Neural progenitor cell (in vitro differentiated cells): ENCODE results near the gene ADO. TPM values are rescaled to one million over a fixed set of nuclear protein-coding genes. Genes with fewer than 3 reads are reported as not detected.
A peak's percentile ranks its signal among the peaks of the same experiment; 100 is the strongest.

Experiments used
- DNase-seq: peaks from one replicate; pipeline ENCODE4 v3.0.0-alpha.2; 2016; ENCODE audit warnings: low spot score
- H2AFZ ChIP-seq: fragments of 200-600 bp; sonication (generic); replicated peaks from 2 replicates; pipeline ENCODE4 v1.6.1; 2016; ENCODE audit warnings: antibody characterized with exemption
- H3F3A ChIP-seq: fragments of 200-600 bp; sonication (generic); 2 replicates; pipeline ENCODE4 v1.6.1; 2016; ENCODE audit warnings: antibody characterized with exemption, low read depth
- H3K27ac ChIP-seq: fragments of 200-600 bp; sonication (generic); 2 replicates; pipeline ENCODE4 v1.5.1; 2016; ENCODE audit warnings: mild to moderate bottlenecking
- H3K27me3 ChIP-seq: fragments of 200-600 bp; sonication (generic); 2 replicates; pipeline ENCODE4 v1.6.1; 2016; ENCODE audit warnings: mild to moderate bottlenecking, moderate library complexity
- H3K36me3 ChIP-seq: fragments of 200-600 bp; sonication (generic); 2 replicates; pipeline ENCODE4 v1.5.1; 2016
- H3K4me1 ChIP-seq: fragments of 200-600 bp; sonication (generic); 2 replicates; pipeline ENCODE4 v1.6.1; 2016; ENCODE audit warnings: mixed run types
- H3K4me2 ChIP-seq: fragments of 200-600 bp; sonication (generic); 2 replicates; pipeline ENCODE4 v1.6.1; 2016
- H3K4me3 ChIP-seq: fragments of 200-600 bp; sonication (generic); 2 replicates; pipeline ENCODE4 v1.5.1; 2016
- H3K79me2 ChIP-seq: fragments of 200-600 bp; sonication (generic); 2 replicates; pipeline ENCODE4 v1.6.1; 2016; ENCODE audit warnings: low read depth
- H3K9ac ChIP-seq: fragments of 200-600 bp; sonication (generic); 2 replicates; pipeline ENCODE4 v1.6.1; 2016
- H3K9me3 ChIP-seq: fragments of 200-600 bp; sonication (generic); 2 replicates; pipeline ENCODE4 v1.5.1; 2016; ENCODE audit warnings: low read depth
- H4K20me1 ChIP-seq: fragments of 200-600 bp; sonication (generic); 2 replicates; pipeline ENCODE4 v1.6.1; 2016; ENCODE audit warnings: low read depth
- H3K27ac Mint-ChIP-seq: 3 replicates; pipeline ENCODE4 v1.8.0; 2021; ENCODE audit warnings: mixed read lengths
- H3K27me3 Mint-ChIP-seq: 2 replicates; pipeline ENCODE4 v1.8.0; 2022; ENCODE audit warnings: low read depth, mild to moderate bottlenecking, inconsistent platforms, moderate library complexity, mixed read lengths; ENCODE audit not compliant: insufficient read depth
- H3K36me3 Mint-ChIP-seq: 3 replicates; pipeline ENCODE4 v1.8.0; 2021; ENCODE audit warnings: mixed read lengths
- H3K4me1 Mint-ChIP-seq: 3 replicates; pipeline ENCODE4 v1.8.0; 2021; ENCODE audit warnings: mixed read lengths
- H3K4me3 Mint-ChIP-seq: 3 replicates; pipeline ENCODE4 v1.8.0; 2021; ENCODE audit warnings: mild to moderate bottlenecking, moderate library complexity, mixed read lengths
- H3K9me3 Mint-ChIP-seq: 3 replicates; pipeline ENCODE4 v1.8.0; 2020; ENCODE audit warnings: mixed read lengths
- CTCF ChIP-seq: fragments of 200-600 bp; sonication (generic); IDR thresholded peaks from 2 replicates; pipeline ENCODE4 v1.5.1; 2017; ENCODE audit warnings: antibody characterized with exemption, mild to moderate bottlenecking
- EZH2 ChIP-seq: fragments of 200-600 bp; sonication (generic); IDR thresholded peaks from 2 replicates; pipeline ENCODE4 v1.6.1; 2017; ENCODE audit warnings: antibody characterized with exemption, mild to moderate bottlenecking, moderate library complexity
- EZH2phosphoT487 ChIP-seq: fragments of 200-600 bp; sonication (generic); IDR thresholded peaks from 2 replicates; pipeline ENCODE4 v1.6.1; 2017; ENCODE audit warnings: antibody characterized with exemption
- total RNA-seq: library from RNA; depleted of rRNA; stranded (reverse); fragments of >200 nt; gene quantifications from 2 replicates; pipeline ENCODE4 v1.2.3, GENCODE V29; 2015; ENCODE audit warnings: low replicate concordance

The ADO gene
- total RNA-seq, 1 donor from 2014 or later = 28.1 TPM

GRCh38 chr10:62805231-62806099 is 945 bp downstream of the ADO start:
- Histone ChIP-seq H3K27ac (peak overlapping the region; percentile 74), H2AFZ (peak overlapping the region; percentile 87), H3F3A (peaks cover 18% of the 10 kb centered on the region), H3K4me1 (peaks cover 29% of the 10 kb centered on the region), H3K9me3 (no peaks in the 10 kb centered on the region), H3K4me3 (peak overlapping the region; percentile 76), H4K20me1 (peaks cover 50% of the 10 kb centered on the region), H3K36me3 (no peaks in the 10 kb centered on the region), H3K79me2 (peaks cover 48% of the 10 kb centered on the region), H3K9ac (peak overlapping the region; percentile 73), H3K4me2 (peak overlapping the region; percentile 90), H3K27me3 (no peaks in the 10 kb centered on the region)
- TF ChIP-seq EZH2phosphoT487 (no peak), EZH2 (no peak), CTCF (no peak)
- Mint-ChIP-seq H3K4me1 (peaks cover 37% of the 10 kb centered on the region), H3K27me3 (no peaks in the 10 kb centered on the region), H3K27ac (peak overlapping the region; percentile 46), H3K9me3 (no peaks in the 10 kb centered on the region), H3K4me3 (peak overlapping the region; percentile 92), H3K36me3 (peaks cover 5% of the 10 kb centered on the region)
- peak; percentile 78 for DNase-seq

DNA sequence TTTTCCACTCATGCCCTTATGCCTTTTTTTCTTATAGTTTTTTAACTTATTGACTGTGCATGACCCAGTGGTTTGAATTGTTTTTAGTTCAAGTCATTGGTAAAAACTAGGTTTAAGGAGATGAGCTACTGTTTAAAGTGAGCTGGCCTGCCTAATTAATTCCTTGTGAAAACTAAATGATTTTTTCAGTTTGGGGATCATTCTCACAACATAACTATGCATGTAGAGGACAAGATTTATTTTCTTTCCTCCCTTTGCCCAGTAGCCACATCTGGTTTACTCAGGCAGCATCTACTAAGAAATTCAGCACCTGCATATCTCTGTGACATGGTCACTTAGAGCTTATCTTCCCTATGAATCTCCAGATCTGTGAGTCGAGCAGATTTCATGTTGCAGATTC is 1.7 kb downstream of the ADO start:
- Histone ChIP-seq H2AFZ (no peak overlapping the region), H3K27ac (no peak overlapping the region), H3K27me3 (peaks cover under 1% of the 10 kb centered on the region), H3K4me2 (peak overlapping the region; percentile 90), H3K79me2 (peaks cover 48% of the 10 kb centered on the region), H3K9ac (peak overlapping the region; percentile 8), H4K20me1 (peaks cover 58% of the 10 kb centered on the region), H3K36me3 (no peaks in the 10 kb centered on the region), H3K9me3 (no peaks in the 10 kb centered on the region), H3K4me1 (peaks cover 21% of the 10 kb centered on the region), H3F3A (peaks cover 18% of the 10 kb centered on the region), H3K4me3 (peak overlapping the region; percentile 76)
- TF ChIP-seq EZH2phosphoT487 (no peak), CTCF (no peak), EZH2 (no peak)
- no peak overlapping the region for H3K27ac Mint-ChIP-seq
- peaks cover 37% of the 10 kb centered on the region for H3K4me1 Mint-ChIP-seq
- no peaks in the 10 kb centered on the region for H3K27me3 Mint-ChIP-seq
- no peak for DNase-seq
- H3K9me3 Mint-ChIP-seq = no peaks in the 10 kb centered on the region
- peaks cover 5% of the 10 kb centered on the region for H3K36me3 Mint-ChIP-seq
- H3K4me3 Mint-ChIP-seq = peak overlapping the region; percentile 92

DNA sequence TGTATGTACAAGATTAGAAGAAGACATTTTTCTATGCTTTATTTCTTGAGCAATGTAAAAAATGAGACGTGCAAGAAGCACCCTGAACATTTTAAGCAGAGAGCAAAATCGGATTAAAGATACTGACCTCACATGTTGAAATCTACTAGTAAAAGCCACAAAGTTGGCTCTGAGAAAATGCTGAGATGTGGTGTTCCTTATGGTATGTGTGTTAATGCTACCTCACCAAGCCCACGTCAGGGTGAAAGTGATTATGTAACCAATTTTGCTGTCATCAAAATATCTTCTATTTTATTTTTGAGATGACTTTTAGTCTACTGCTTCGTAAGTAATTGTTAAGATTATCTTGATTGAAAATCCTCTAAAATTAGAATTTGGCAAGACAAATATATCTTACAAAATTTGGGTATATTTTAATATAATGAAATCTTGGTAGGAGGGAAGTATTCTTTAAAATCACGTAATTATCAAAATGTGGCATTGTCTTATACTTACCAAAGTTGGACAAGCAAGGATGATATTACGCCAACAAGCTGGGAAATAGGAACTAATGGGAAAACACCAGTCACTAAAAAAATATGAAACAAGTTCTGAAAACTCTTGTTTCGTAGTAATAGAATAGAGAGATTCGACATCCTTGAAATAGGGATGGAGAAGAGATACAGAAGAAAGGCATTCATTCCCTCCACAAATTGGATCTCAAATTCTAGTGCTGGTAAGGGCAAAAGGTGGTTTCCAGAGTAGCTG is 5.8 kb downstream of the ADO start:
- H3K27ac Mint-ChIP-seq = no peak overlapping the region
- Histone ChIP-seq H3K27me3 (peaks cover 42% of the 10 kb centered on the region), H3K27ac (no peak overlapping the region), H3K36me3 (no peaks in the 10 kb centered on the region), H3K4me3 (no peak overlapping the region), H3K9me3 (no peaks in the 10 kb centered on the region), H3K4me1 (peaks cover 25% of the 10 kb centered on the region), H3K9ac (no peak overlapping the region), H3F3A (no peaks in the 10 kb centered on the region), H4K20me1 (peaks cover 75% of the 10 kb centered on the region), H2AFZ (no peak overlapping the region), H3K79me2 (peaks cover 44% of the 10 kb centered on the region), H3K4me2 (no peak overlapping the region)
- peaks cover 10% of the 10 kb centered on the region for H3K36me3 Mint-ChIP-seq
- peaks cover 36% of the 10 kb centered on the region for H3K4me1 Mint-ChIP-seq
- H3K4me3 Mint-ChIP-seq = no peak overlapping the region
- TF ChIP-seq CTCF (no peak), EZH2 (no peak), EZH2phosphoT487 (no peak)
- peaks cover 3% of the 10 kb centered on the region for H3K9me3 Mint-ChIP-seq
- H3K27me3 Mint-ChIP-seq = peaks cover 18% of the 10 kb centered on the region
- no peak for DNase-seq
